Measurements from ENCODE around the gene CARD8. TPM values are rescaled to one million over a fixed set of nuclear protein-coding genes. Genes with fewer than 3 reads are reported as not detected.
A peak's percentile ranks its signal among the peaks of the same experiment; 100 is the strongest.

CARD8 gene
- polyA plus RNA-seq, 3 donors: 52.5 to 62.7 (median 59.6) TPM

- no peak for DNase-seq
Observed at GRCh38 chr19:48175578-48175977, 80.1 kb downstream of the CARD8 start.

- no peak for DNase-seq
Observed at GRCh38 chr19:48174445-48175030, 81.2 kb downstream of the CARD8 start.

- no peak for DNase-seq
Observed at GRCh38 chr19:48171710-48172109, 84.0 kb downstream of the CARD8 start.

GRCh38 chr19:48170817-48171347, 84.8 kb downstream of the CARD8 start:
- DNase-seq: no peak

GRCh38 chr19:48169939-48170803, 85.5 kb downstream of the CARD8 start, which contains the start of the genes LIG1 and ZSWIM9:
Gene LIG1, minus strand, starts transcription at chr19:48170344. Its CDS starts 4,778 bp downstream, at chr19:48165566.
Gene ZSWIM9, plus strand, starts transcription at chr19:48170680. Its CDS starts 1,123 bp downstream, at chr19:48171803.
- peak; percentile 97 for DNase-seq

GRCh38 chr19:48169578-48169938, 86.2 kb downstream of the CARD8 start:
- peak; percentile 27 for DNase-seq

GRCh38 chr19:48168689-48169088, 87.0 kb downstream of the CARD8 start:
- no peak for DNase-seq

- DNase-seq: no peak
Observed at GRCh38 chr19:48158210-48158790, 97.4 kb downstream of the CARD8 start.

Other genes with a start within 250 kb of the CARD8 start
- not detected for gene CABP5, start 211.8 kb downstream of the CARD8 start, polyA plus RNA-seq (ENCODE audit: insufficient read length in 3 of 3)
- gene PLA2G4C, start 145.1 kb downstream of the CARD8 start, polyA plus RNA-seq (ENCODE audit: insufficient read length in 3 of 3): 10 to 100 TPM in 1 of 3 donors, 1 to 10 TPM in 2; 5.7 to 12.5 (median 9.9) TPM
- 10 to 100 TPM; 72.0 to 77.7 (median 73.7) TPM for gene LIG1, start 85.6 kb downstream of the CARD8 start, polyA plus RNA-seq (ENCODE audit: insufficient read length in 3 of 3)
- gene ZSWIM9, start 85.2 kb downstream of the CARD8 start, polyA plus RNA-seq (ENCODE audit: insufficient read length in 3 of 3): 10 to 100 TPM; 11.4 to 13.7 (median 13.6) TPM
- gene ZNF114, start 14.2 kb upstream of the CARD8 start, polyA plus RNA-seq (ENCODE audit: insufficient read length in 3 of 3): 1 to 10 TPM; 6.7 to 6.9 (median 6.8) TPM
- 10 to 100 TPM; 61.0 to 85.5 (median 67.3) TPM for gene EMP3, start 69.6 kb upstream of the CARD8 start, polyA plus RNA-seq (ENCODE audit: insufficient read length in 3 of 3)
- 10 to 100 TPM; 13.5 to 15.7 (median 15.1) TPM for gene TMEM143, start 108.0 kb upstream of the CARD8 start, polyA plus RNA-seq (ENCODE audit: insufficient read length in 3 of 3)
- under 1 TPM; 0.67 to 0.88 (median 0.79) TPM for gene SYNGR4, start 108.5 kb upstream of the CARD8 start, polyA plus RNA-seq (ENCODE audit: insufficient read length in 3 of 3)
- gene KDELR1, start 135.6 kb upstream of the CARD8 start, polyA plus RNA-seq (ENCODE audit: insufficient read length in 3 of 3): 100 to 1,000 TPM; 230 to 248 (median 245) TPM
- gene GRIN2D, start 137.8 kb upstream of the CARD8 start, polyA plus RNA-seq (ENCODE audit: insufficient read length in 3 of 3): under 1 TPM; 0.52 to 0.83 (median 0.71) TPM
- gene GRWD1, start 190.1 kb upstream of the CARD8 start, polyA plus RNA-seq (ENCODE audit: insufficient read length in 3 of 3): 10 to 100 TPM; 29.1 to 31.9 (median 31.6) TPM
- gene KCNJ14, start 199.7 kb upstream of the CARD8 start, polyA plus RNA-seq (ENCODE audit: insufficient read length in 3 of 3): 1 to 10 TPM in 2 of 3 donors, under 1 TPM in 1; 0.61 to 1.0 (median 1.0) TPM
- 100 to 1,000 TPM in 2 of 3 donors, 10 to 100 TPM in 1; 88.1 to 115 (median 110) TPM for gene CYTH2, start 213.5 kb upstream of the CARD8 start, polyA plus RNA-seq (ENCODE audit: insufficient read length in 3 of 3)

Measured in renal pelvis (tissue), 4 donors.